Progenitor cell of endocrine pancreas (in vitro differentiated cells): ENCODE data around the gene PRUNE2. TPM values are rescaled to one million over a fixed set of nuclear protein-coding genes. Genes with fewer than 3 reads are reported as not detected.

Experiments used
- DNase-seq: peaks from one replicate; pipeline ENCODE4 v3.0.0; 2021; ENCODE audit warnings: low spot score; ENCODE audit not compliant: unreplicated experiment
- H3K27ac Mint-ChIP-seq: 2 replicates; pipeline ENCODE4 v1.8.0; 2021; ENCODE audit warnings: mild to moderate bottlenecking, moderate library complexity, mixed read lengths
- H3K27me3 Mint-ChIP-seq: 2 replicates; pipeline ENCODE4 v1.8.0; 2021; ENCODE audit warnings: mixed read lengths
- H3K36me3 Mint-ChIP-seq: 2 replicates; pipeline ENCODE4 v1.8.0; 2022; ENCODE audit warnings: mixed read lengths; ENCODE audit not compliant: insufficient read depth
- H3K4me1 Mint-ChIP-seq: 2 replicates; pipeline ENCODE4 v1.8.0; 2021; ENCODE audit warnings: low read depth, mixed read lengths
- H3K4me3 Mint-ChIP-seq: 2 replicates; pipeline ENCODE4 v1.8.0; 2021; ENCODE audit warnings: low read depth, mild to moderate bottlenecking, moderate library complexity, mixed read lengths
- H3K9me3 Mint-ChIP-seq: 2 replicates; pipeline ENCODE4 v1.8.0; 2021; ENCODE audit warnings: low read depth, mixed read lengths
- CTCF ChIP-seq: fragments of 200-600 bp; sonication (generic); IDR thresholded peaks from one replicate; pipeline ENCODE4 v1.5.0; 2021; ENCODE audit warnings: antibody characterized with exemption, mild to moderate bottlenecking; ENCODE audit not compliant: unreplicated experiment
- total RNA-seq: library from RNA; stranded (reverse); gene quantifications from 2 replicates; pipeline ENCODE4 v1.2.1, GENCODE V29; 2021

Gene PRUNE2
- total RNA-seq, 1 donor from 2014 or later: 5.6 TPM

- H3K27me3 Mint-ChIP-seq: no peaks in the 10 kb centered on the region
- no peak overlapping the region for H3K27ac Mint-ChIP-seq
- no peak for TF ChIP-seq CTCF
- H3K4me1 Mint-ChIP-seq: peaks cover 4% of the 10 kb centered on the region
- H3K36me3 Mint-ChIP-seq: no peaks in the 10 kb centered on the region
- no peak for DNase-seq
- no peak overlapping the region for H3K4me3 Mint-ChIP-seq
- no peaks in the 10 kb centered on the region for H3K9me3 Mint-ChIP-seq
Observed at GRCh38 chr9:76561900-76562299, 344.0 kb downstream of the PRUNE2 start.

Other genes starting within 250 kb of the PRUNE2 start
- gene PCA3, start 141.7 kb downstream of the PRUNE2 start, total RNA-seq: 0.22 and 0.31 TPM in 2 replicates
- not detected in 2 replicates for gene FOXB2, start 113.5 kb upstream of the PRUNE2 start, total RNA-seq